Cardiac fibroblast (primary cell): ENCODE data around the gene ANKRD26.
A peak's percentile ranks its signal among the peaks of the same experiment; 100 is the strongest.

Experiments
- DNase-seq, 2 donors: peaks; one replicate each; pipeline versions ENCODE4 v3.0.0 to v3.0.0-alpha.2; 2010; ENCODE audit warnings: low read depth in 2 of 2
- H3K4me3 ChIP-seq, 2 donors: replicated peaks in 1 of 2; 1 replicate in 1 of 2; 2 replicates in 1 of 2; pipeline ENCODE4 v1.5.1; 2011; ENCODE audit warnings: low read depth in 2 of 2, low read length in 2 of 2, mild to moderate bottlenecking in 2 of 2, moderate library complexity in 1 of 2
- CTCF ChIP-seq: IDR thresholded peaks from one replicate; pipeline ENCODE4 v1.5.1; 2011; ENCODE audit warnings: low read depth, mild to moderate bottlenecking, low read length, inconsistent platforms

The ANKRD26 gene

GRCh38 chr10:27108165-27108564 is 7.9 kb upstream of the ANKRD26 start:
- no peak for TF ChIP-seq CTCF
- H3K4me3 ChIP-seq = no peak overlapping the region
- no peak for DNase-seq

GRCh38 chr10:27104919-27105318 is 4.6 kb upstream of the ANKRD26 start:
- no peak for TF ChIP-seq CTCF
- DNase-seq = no peak
- H3K4me3 ChIP-seq = no peak overlapping the region

GRCh38 chr10:27100813-27101347 is 586 bp upstream of the ANKRD26 start:
- H3K4me3 ChIP-seq = peak overlapping the region; percentile 69 to 81
- no peak for TF ChIP-seq CTCF
- no peak for DNase-seq

GRCh38 chr10:27099448-27099847 is 846 bp downstream of the ANKRD26 start:
- TF ChIP-seq CTCF = no peak
- DNase-seq = peak in 1 of 2 donors; percentile 2

GRCh38 chr10:27088119-27089044 is 11.9 kb downstream of the ANKRD26 start:
- H3K4me3 ChIP-seq = no peak overlapping the region
- TF ChIP-seq CTCF = no peak
- DNase-seq = no peak

More at GRCh38 chr10:27099448-27099847, 846 bp downstream of the ANKRD26 start:
- peak overlapping the region; percentile 69 to 81 for H3K4me3 ChIP-seq

- no peak overlapping the region for H3K4me3 ChIP-seq
- TF ChIP-seq CTCF = no peak
- peak in 1 of 2 donors; percentile 1 for DNase-seq
Observed at GRCh38 chr10:27072436-27073114, 27.7 kb downstream of the ANKRD26 start.
